GM21447 (cell line): Measurements from ENCODE around the gene CMTM5.
"Not testable (repeated sequence)": the region's sequence is repeated elsewhere in the genome, so short reads cannot be mapped to it uniquely, and the experiment has no call there.

Experiments
- ATAC-seq: cut with Tn5 transposase; IDR thresholded peaks from one replicate; pipeline ENCODE4 v1.9.1; 2021; ENCODE audit not compliant: unreplicated experiment

CMTM5 gene

DNA sequence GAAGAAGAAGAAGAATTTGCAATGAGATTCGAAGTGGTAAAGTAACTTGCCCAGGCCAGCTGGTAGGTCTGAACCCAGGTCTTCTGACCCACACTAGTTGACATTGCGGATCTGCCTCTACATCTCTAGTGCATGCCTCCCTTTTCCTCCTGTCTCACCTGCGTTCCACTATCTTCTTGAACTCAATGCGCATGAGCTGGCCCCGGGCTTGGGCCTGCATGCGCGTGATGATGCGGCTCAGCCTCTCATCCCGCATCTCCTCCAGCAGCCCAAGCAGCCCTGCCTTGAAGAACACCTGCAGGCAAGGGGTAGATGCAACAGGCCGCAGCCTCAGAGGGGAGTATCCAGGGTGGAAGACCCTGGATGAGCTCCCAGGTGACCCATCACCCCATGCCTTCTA, 19.3 kb downstream of the CMTM5 start:
- no peak for ATAC-seq

DNA sequence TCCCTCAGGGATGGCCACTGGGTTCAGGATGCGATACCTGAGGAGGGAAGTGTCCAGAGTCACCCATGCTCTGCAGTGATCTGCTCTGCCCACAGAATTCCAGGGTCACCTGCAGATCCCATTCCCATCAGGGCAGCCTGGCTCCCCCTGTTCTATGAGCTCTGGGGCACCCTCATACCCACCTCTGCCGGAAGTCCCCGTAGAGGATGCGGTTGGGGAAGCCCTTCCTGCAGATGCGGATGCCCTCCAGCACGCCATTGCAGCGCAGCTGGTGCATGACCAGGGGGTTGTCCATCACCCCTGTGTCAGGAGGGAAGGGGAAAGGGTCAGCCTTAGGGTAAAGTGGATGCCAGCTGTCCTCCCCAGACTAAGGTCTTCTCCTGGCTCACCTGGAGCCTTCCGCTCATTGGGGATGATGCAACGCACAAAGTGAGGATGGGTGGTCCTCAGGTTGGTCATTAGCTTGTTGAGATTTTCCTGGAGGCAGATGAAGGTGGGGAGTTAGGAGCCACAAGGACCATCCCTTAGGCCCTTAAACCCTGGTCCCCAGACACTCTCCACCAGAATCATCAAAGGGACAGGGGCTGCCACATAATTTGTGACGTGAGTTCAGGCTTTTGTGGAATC, 20.0 kb downstream of the CMTM5 start:
- ATAC-seq = no peak

DNA sequence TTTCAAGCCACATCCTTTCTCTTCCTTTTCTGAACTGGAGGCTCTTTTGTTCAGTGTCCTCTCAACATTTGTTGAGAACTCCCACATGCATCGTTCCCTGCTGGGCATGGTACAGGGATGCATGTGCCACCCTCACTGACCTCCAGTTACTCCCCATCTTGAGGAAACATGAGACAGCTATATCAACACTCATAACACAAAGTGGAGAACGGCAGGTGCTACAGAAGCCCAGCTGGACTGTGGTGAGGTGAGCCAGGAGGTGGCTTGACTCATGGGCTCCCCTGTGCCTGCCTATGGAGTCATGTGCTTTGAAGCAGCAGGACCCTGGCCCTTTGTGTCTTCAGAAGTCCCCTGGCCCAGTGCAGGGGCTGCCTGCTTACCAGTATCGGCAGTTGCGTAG, 21.5 kb downstream of the CMTM5 start:
- no peak for ATAC-seq

DNA sequence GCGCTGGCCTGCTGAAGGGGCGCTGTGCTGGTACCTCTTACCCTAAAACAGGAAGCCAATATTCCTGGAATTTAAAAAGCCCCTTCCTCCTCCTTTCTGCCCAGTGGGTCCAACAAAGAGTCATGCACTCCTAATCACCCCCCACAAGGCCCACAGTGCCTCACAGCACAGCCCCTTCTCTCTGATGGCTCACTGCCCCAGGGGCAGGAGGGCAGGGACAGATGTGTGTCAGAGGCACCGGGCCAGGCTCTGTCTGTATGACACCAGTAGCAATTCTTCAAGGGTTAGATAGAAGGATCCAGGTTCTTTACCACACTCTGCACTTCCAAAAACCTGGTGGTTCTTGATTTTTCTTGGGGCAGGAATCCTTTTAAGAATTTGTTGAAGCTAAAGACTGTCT, 22.3 kb downstream of the CMTM5 start:
- no peak for ATAC-seq

DNA sequence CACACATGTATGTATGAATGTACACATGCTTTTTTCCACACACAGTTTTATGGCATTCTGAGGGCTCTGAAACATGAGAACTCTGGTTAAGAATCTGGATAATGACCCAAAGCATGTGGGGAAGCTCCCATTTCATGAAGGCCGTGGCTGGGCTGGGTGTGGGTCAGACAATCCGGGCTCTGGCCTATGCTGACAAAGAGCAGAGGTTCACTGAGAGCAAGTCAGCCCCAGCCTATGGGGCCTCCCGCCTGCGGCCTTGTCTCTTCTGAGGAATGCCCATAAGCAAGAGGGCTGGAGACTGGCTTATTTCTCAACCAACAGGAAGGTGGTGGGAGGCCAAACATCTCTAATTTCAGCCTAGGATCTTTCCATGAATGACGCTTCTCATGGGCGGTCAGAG, 22.7 kb downstream of the CMTM5 start:
- ATAC-seq = no peak

DNA sequence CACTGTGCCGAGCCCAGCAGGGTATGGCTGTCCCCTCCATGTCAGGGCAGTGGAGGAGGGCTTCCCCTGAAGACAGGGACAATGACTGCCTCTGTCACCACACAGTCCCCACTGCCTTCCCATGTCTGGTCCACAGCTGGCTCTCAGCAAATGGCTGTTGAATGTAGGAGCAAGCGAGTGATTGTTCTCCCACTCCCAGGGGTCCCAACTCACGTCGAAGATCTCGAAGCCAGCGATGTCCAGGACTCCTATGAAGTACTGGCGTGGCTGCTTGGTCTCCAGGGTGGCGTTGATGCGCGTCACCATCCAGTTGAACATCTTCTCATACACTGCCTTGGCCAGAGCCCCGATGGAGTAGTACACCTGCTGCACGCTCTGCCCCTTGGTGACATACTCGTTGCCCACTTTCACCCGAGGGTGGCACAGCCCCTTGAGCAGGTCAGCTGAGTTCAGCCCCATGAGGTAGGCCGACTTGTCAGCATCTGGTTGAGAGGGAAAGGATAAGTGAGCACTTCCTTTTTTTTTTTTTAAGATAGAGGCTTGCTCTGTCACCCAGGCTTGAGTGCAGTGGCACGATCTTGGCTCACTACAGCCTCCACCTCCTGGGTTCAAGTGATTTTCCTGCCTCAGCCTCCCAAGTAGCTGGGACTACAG, 23.8 kb downstream of the CMTM5 start:
- ATAC-seq = not testable (repeated sequence)

DNA sequence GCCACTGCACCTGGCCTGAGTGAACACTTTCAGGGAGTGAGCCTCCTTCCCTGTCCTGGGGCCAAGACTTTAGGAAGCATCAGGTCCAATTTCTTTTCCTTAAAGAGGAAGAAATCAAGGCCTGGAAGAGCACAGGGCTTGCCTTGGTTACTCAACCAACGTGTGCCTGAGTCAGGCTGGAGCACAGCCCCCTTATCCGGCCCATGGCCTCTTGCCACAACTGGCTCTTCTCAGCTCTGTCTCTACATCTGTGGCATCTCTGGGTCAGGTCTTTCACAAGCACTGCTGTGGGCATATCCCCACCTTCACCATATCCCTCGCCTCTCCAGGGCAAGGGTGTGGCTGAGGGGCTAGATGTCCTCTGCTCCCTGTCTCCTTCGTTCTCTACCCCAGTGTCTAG, 24.4 kb downstream of the CMTM5 start:
- no peak for ATAC-seq

DNA sequence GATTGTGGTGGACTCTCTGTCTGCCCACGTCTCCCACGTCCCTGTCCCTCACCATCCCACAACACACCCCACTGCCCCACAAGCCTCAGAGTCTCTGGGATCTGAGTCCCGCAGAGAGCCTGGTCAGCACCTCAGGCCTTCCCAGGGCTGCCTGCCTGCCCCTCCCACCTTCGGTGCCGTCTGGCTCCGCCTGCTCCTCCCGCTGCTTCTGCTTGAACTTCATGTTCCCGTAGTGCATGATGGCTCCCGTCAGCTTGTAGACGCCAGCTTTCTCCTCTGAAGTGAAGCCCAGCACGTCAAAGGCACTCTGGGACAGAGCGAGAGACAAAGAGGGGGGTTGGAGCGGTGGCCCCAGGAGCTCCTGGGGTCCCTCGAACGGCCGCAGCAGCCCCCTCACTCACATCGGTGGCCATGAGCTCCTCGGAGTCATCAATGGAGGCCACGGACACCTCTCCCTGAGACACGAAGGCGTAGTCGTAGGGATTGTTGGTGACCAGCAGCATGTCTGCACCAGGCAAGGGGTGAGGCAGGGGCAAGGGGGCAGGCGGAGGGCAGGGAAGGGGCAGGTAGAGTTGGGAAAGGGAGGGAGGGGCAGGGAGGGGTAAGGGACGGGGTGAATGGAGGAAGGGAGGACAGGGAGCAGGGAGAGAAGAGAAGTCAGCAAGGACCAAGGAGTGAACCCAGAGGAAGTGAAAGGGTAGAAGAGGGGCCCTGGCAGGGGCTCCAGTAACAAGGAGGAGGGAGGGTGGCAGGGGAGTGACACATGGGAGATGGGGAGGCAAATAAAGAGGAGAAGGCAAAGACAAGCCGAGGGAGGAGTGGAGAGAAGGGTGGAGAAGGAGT, 25.7 kb downstream of the CMTM5 start:
- ATAC-seq = no peak

DNA sequence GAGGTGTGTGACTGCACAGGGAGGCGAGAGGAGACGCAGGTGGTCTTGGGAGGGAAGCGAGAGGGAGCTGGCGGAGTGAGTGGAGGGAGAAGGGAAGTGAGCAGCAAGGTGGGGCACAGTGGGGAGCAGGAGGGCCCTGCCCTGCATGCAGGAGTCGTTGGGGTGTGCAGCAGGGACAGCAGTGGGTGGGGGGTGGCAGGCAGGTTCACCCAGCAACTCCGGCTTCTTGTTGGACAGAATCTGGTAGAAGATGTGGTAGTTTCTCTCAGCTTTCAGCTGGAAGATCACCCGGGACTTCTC, 26.2 kb downstream of the CMTM5 start:
- no peak for ATAC-seq

DNA sequence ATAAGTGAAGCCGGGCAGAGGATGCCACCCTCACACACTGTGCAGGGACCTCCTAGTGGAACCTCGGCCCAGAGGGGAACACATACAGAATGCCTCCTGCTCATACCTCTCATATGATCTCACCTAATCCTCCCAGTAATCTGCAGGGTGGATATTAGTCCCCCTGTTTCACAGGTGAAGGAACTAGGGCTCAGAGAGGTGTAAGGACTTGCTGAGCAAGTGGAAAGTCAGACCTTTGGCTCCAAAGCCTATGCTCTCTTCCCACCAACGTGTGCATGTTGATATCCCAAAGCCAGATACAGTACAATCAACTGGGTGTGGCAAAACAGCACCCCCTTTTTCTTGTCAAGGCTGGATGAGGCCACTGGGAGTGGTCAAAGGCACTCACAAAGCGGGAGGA, 27.1 kb downstream of the CMTM5 start:
- no peak for ATAC-seq

DNA sequence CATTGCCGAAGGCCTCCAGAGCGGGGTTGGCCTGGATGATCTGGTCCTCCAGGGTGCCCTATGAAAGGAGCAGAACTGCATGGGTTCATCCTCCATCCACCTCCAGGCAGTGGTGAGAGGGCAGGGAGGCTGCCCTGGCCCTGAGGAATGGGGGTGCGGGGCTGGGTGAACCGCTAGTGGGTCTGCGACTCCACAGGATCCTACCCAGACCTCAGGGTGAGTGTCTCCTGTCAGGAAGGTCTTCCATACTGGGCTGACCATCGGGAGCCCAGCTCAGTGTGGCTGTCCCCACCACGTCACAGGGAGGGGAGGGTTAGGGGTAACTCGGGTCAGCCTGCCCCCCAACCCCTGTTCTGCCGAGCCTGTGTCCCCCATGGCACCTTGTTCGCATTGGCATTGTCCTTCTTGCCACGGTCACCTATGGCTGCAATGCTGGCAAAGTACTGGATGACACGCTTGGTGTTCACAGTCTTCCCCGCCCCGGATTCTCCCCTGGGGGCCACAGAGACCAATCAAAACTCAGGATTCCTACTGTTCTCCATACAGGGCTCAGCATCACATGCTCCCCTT, 27.6 kb downstream of the CMTM5 start:
- ATAC-seq = no peak

DNA sequence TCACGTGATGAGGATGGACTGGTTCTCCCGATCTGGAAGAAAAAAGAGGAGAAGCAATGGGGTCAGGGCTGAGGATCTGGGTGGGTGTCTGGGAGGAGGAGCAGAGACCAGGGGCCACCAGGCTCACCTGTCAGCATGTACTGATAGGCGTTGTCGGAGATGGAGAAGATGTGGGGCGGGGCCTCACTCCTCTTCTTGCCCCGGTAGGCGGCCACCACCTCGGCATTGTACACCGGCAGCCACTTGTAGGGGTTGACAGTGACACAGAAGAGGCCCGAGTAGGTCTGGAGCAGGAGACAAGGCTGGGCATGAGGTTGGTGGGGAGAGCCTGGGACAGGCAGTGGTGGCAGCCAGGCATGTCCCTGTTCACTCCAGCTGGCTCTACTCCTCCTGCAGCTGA, 28.2 kb downstream of the CMTM5 start:
- no peak for ATAC-seq

DNA sequence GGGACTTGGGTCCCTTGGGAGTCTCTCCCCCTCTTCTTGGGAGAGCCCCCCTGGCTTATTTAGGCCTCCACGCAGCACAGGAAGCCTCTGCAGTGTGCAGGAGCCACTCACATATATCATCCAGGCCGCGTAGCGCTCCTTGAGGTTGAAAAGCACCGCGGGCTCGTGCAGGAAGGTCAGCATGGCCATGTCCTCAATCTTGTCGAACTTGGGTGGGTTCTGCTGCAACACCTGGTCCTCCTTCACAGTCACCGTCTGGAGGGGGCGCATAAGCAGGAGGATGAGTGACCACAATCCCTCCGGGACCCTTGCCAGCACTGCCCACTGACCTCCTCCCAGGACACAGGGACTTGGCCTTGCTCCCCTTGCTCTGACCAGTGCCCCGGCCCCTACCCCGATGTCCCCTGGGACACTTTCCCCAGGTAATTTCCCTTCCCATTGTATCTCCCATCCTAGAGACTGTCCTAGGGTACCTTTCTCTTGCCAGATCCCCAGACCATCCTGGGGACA, 28.7 kb downstream of the CMTM5 start:
- no peak for ATAC-seq

DNA sequence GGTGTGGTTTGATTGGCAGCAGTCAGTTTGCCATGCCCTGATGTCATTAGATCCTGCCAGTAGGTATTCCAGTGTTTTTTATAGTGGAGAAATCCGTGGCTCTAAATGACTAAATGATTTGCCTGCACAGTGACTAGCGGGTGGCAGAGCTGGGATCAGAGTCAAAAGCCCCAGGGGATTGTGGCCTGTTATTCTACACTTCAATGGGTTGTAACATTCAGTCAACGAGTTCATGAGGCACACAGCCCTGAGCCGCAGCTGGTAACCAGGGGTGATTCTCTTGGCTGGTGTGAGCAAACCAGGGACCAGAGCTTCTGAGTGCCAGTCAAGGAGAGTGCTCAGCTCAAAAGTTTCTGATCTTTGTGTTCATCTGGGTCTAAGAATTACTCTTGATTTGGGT, 29.4 kb downstream of the CMTM5 start:
- ATAC-seq = no peak

DNA sequence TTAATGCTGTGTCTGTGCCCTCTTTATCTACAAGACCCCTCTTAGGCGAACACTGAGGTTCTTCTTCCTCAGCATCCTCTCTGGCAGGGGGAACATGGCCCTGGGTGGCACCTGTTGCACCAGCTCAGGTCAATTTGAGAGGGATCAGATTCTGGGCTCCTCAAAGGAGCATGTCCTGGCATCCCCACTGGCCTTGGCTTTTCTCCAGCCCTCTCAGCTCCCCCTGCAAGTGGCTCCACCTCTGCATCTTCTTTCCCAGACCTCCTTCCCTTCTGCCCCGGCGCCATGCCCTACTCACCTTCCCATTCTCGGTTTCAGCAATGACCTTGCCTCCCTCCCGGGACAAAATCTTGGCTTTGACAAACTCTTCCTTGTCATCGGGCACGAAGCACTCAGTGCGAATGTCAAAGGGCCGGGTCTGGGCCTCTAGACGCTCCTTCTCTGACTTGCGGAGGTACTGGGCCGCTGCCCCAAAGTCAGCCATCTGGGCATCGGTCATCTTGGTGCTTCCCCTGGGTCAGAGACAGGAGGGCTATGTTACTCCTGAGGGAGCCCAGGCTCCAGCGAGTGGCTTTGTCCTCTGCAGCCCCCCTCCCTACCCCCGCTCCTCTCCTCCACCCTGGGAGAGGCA, 30.0 kb downstream of the CMTM5 start:
- ATAC-seq = no peak

DNA sequence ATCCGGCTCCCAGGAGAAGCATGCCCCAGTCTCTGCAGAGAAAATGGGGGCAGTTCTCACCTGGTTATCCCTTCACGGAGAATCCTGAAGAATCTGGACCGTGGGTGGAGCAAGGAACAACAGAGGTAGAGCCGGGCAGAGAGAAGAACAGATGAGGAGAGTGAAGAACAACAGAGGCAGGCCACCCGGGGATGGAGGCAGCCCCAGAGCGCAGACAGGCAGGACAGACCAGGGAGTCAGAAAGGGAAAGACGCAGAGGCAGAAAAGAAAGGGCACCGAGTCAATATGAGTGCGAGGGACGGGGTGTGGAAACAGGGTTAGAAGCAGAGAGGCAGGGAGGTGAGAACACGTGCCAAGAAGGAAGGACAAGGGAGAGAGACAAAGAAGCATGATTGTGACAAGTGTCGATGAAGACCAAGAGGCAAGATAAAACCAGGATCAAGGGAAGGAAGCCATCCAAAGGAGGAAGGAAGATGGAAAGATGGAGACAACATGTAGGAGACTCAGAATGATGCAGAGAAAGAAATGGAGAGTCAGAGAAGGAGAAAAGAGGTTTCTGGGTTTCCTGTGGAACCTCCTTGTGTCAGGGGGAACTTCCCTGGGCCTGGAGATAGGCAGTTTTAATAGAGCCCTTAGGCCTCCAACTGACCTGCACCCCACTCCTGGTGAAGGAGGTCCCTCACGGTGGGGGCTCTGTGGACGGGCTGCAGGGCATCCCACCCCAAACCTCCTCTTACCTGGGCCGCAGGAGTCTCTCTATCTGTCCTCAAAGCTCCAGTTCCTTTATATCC, 30.9 kb downstream of the CMTM5 start, which contains the start of gene MYH6:
MYH6 (minus strand) TSS at position 758 of the 791 bp plus-strand sequence. CDS start 1,050 bp downstream, outside the sequence.
- ATAC-seq = no peak

DNA sequence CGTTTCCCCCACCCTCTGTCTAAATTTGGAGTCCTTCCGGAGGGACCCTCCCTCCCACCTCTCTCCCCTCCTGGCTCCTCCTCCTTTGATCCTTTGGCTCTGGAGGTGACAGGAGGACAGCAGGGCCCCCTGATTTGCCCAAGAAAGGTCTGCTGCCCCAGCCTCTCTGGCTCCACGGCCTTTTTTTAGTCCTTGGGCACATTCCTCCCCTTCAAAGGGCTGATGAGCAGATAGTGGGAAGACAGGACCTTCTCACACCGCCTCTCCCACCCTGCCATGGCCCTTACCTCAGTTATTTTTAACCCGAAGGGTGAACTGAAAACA, 31.4 kb downstream of the CMTM5 start:
- ATAC-seq = no peak

DNA sequence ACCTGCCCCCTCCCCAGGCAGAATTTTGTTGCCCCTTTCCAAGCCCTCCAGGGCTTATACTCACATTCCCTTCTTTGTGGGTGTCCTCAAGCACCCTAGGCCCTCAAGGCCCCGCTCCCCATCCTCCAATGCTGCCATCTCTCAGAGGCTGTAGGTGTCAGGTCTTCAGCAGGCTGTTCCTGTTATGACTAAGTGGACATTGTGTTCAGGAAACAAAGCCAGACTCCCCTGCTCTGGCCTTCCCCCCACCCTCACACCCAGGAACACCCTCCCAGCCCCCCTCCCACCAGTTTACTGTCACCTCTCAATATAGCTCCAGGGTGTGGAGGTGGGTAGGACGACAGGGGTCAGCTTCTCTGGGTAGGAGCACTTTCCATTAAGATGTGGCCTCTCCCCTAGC, 32.6 kb downstream of the CMTM5 start:
- no peak for ATAC-seq

DNA sequence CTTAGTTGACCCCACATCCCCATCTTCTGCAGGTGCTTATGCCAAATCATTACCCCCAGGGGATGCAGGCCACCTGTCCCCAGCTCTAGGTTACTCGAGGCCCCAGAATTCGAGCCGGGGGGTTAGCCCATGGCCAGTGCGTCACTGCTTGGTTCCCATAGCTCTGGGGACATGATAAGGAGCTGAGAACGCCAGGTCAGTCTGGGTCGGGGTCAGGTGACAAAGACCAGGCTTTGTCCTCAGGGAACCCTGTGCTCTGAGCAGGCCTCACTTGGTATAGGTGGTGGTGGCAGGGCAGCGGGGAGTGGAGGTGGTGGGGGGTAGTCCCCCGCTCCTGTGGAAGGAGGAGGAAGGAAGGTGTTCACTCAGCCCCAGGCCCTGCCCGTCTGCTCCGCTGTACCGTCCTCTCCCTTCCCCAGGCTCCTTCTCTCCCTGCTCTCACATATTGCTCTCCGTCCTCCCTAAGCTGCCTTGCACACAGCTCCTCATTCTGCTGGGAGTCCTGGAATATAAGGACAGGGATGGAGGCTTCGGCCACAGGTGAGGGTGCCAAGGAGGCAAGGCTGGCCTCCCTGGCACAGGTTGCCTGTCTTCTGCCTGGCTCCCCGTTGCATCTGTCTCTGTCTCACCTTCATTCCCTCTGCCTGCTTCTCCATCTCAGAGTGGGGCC, 33.3 kb downstream of the CMTM5 start:
- no peak for ATAC-seq
